Loucy (cell line): ENCODE data around the gene TAF1B.

Experiments used
- H2AFZ ChIP-seq: fragments of 200-600 bp; sonication (generic); 2 replicates; pipeline ENCODE4 v1.6.0; 2016; ENCODE audit warnings: antibody characterized with exemption, mild to moderate bottlenecking, low read length, moderate library complexity
- H3F3A ChIP-seq: fragments of 200-600 bp; 2 replicates; pipeline ENCODE4 v1.6.0; 2016; ENCODE audit warnings: antibody characterized with exemption, low read depth, mild to moderate bottlenecking
- H3K27me3 ChIP-seq: fragments of 200-600 bp; sonication (generic); 2 replicates; pipeline ENCODE4 v1.6.1; 2014; ENCODE audit warnings: low read length, mild to moderate bottlenecking; ENCODE audit not compliant: insufficient read depth, poor library complexity, severe bottlenecking
- H3K36me3 ChIP-seq: fragments of 200-600 bp; sonication (generic); 2 replicates; pipeline ENCODE4 v1.6.1; 2016; ENCODE audit warnings: low read length; ENCODE audit not compliant: insufficient read depth
- H3K4me1 ChIP-seq: fragments of 200-600 bp; sonication (generic); 2 replicates; pipeline ENCODE4 v1.5.1; 2014; ENCODE audit warnings: low read length, mild to moderate bottlenecking; ENCODE audit not compliant: insufficient read depth, poor library complexity, severe bottlenecking
- H3K4me2 ChIP-seq: fragments of 200-600 bp; sonication (generic); 2 replicates; pipeline ENCODE4 v1.6.0; 2014; ENCODE audit warnings: antibody characterized with exemption, low read length, low read depth, mild to moderate bottlenecking; ENCODE audit not compliant: poor library complexity, severe bottlenecking
- H3K4me3 ChIP-seq: fragments of 200-600 bp; sonication (generic); 2 replicates; pipeline ENCODE4 v1.5.1; 2014; ENCODE audit warnings: low read length, mild to moderate bottlenecking, mixed read lengths; ENCODE audit not compliant: poor library complexity, severe bottlenecking
- H3K79me2 ChIP-seq: fragments of 200-600 bp; sonication (generic); 2 replicates; pipeline ENCODE4 v1.6.1; 2014; ENCODE audit warnings: low read length; ENCODE audit not compliant: insufficient read depth
- H3K9ac ChIP-seq: fragments of 200-600 bp; sonication (generic); 2 replicates; pipeline ENCODE4 v1.6.0; 2014; ENCODE audit warnings: mild to moderate bottlenecking, low read depth, low read length, moderate library complexity; ENCODE audit not compliant: poor library complexity, severe bottlenecking
- H3K9me2 ChIP-seq: fragments of 200-600 bp; sonication (generic); replicated peaks from 2 replicates; pipeline ENCODE4 v1.6.1; 2016; ENCODE audit warnings: low read depth, low read length, mixed read lengths
- H3K9me3 ChIP-seq: fragments of 200-600 bp; sonication (generic); 2 replicates; pipeline ENCODE4 v1.6.1; 2014; ENCODE audit warnings: mild to moderate bottlenecking, antibody characterized with exemption, low read length, low read depth; ENCODE audit not compliant: insufficient read depth
- H4K20me1 ChIP-seq: fragments of 200-600 bp; sonication (generic); 2 replicates; pipeline ENCODE4 v1.6.0; 2014; ENCODE audit warnings: antibody characterized with exemption, low read length, mild to moderate bottlenecking; ENCODE audit not compliant: insufficient read depth, poor library complexity, severe bottlenecking
- EZH2phosphoT487 ChIP-seq: fragments of 200-600 bp; IDR thresholded peaks from 2 replicates; pipeline ENCODE4 v1.6.1; 2018; ENCODE audit warnings: antibody characterized with exemption, mild to moderate bottlenecking, moderate library complexity, borderline replicate concordance
- TF ChIP-seq, protein P1 (sequence below): fragments of 200-600 bp; sonication (generic); conservative IDR thresholded peaks from 2 replicates; pipeline ENCODE4 v1.5.1; 2014; ENCODE audit warnings: mild to moderate bottlenecking, antibody characterized with exemption, low read length

TAF1B gene

DNA sequence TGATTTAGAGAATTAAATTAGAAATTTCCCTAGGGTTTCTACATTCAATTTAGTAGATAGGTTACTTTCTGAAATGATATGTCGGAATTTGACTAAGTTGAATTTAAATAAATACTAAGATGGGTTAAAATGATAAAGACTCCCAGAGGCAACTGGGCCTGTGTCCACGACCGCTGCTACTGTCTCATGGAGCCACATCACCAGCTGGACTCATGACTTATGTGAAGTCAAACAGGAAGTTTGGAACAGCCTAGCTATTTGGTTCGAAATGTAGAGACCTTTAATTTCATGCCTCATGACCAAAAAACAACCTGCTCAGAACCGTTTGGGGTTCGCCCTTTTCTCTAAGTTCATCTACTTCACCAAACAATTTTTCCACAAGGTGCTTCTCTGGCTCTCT is 130.4 kb downstream of the TAF1B start:
- no peak for TF ChIP-seq EZH2phosphoT487
- TF ChIP-seq, protein P1, sequence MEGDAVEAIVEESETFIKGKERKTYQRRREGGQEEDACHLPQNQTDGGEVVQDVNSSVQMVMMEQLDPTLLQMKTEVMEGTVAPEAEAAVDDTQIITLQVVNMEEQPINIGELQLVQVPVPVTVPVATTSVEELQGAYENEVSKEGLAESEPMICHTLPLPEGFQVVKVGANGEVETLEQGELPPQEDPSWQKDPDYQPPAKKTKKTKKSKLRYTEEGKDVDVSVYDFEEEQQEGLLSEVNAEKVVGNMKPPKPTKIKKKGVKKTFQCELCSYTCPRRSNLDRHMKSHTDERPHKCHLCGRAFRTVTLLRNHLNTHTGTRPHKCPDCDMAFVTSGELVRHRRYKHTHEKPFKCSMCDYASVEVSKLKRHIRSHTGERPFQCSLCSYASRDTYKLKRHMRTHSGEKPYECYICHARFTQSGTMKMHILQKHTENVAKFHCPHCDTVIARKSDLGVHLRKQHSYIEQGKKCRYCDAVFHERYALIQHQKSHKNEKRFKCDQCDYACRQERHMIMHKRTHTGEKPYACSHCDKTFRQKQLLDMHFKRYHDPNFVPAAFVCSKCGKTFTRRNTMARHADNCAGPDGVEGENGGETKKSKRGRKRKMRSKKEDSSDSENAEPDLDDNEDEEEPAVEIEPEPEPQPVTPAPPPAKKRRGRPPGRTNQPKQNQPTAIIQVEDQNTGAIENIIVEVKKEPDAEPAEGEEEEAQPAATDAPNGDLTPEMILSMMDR = no peak
- Histone ChIP-seq H2AFZ (no peak overlapping the region), H4K20me1 (no peaks in the 10 kb centered on the region), H3K9me2 (no peaks in the 10 kb centered on the region), H3K79me2 (no peaks in the 10 kb centered on the region), H3K9me3 (no peaks in the 10 kb centered on the region), H3K36me3 (peaks cover 6% of the 10 kb centered on the region; the same call in 1 of the 2 replicates), H3F3A (no peaks in the 10 kb centered on the region), H3K27me3 (no peaks in the 10 kb centered on the region), H3K4me1 (peaks cover 9% of the 10 kb centered on the region), H3K4me2 (no peak overlapping the region), H3K9ac (no peak overlapping the region), H3K4me3 (no peak overlapping the region)

DNA sequence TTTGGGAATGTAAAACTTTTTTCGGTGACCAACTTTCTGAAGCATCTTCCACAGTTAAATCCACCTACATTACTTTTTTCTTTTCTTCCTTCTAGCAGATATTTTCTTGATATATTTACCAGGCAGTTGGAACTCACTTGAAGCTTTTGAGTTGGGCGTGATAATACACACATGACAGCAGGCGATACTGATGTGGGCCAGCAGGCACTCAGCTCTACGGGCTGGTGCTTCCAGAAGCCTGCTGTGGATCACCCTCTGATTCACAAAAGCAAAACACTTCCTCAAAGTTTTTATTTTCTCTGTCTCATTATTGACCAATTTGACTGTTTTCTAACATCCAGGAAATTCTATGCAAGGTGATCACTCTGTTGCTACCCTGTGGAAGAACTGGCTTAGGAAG is 131.1 kb downstream of the TAF1B start:
- Histone ChIP-seq H3F3A (no peaks in the 10 kb centered on the region), H3K9me2 (no peaks in the 10 kb centered on the region), H3K4me2 (no peak overlapping the region), H3K27me3 (no peaks in the 10 kb centered on the region), H3K9ac (no peak overlapping the region), H3K79me2 (no peaks in the 10 kb centered on the region), H3K36me3 (peaks cover 6% of the 10 kb centered on the region; the same call in 1 of the 2 replicates), H2AFZ (no peak overlapping the region), H4K20me1 (no peaks in the 10 kb centered on the region), H3K9me3 (no peaks in the 10 kb centered on the region), H3K4me1 (peaks cover 2% of the 10 kb centered on the region), H3K4me3 (no peak overlapping the region)
- TF ChIP-seq EZH2phosphoT487 = no peak
- TF ChIP-seq, protein P1 = no peak

DNA sequence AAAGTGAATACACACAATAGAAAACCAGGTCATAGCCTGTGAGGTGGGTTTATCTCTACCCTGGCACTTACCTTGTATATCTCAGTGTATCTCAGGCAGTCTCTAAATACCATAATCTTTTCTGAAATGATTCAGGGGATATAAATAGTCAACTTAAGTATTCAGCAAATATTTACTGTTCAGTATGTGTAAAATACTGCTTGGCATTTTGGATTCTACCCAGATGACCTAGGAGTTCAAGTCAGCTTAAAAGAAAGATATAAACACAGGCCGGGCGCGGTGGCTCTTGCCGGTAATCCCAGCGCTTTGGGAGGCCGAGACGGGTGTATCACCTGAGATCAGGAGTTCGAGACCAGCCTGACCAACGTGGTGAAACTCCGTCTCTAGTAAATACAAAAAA is 132.1 kb downstream of the TAF1B start:
- Histone ChIP-seq H3K36me3 (peaks cover 6% of the 10 kb centered on the region; the same call in 1 of the 2 replicates), H3K79me2 (no peaks in the 10 kb centered on the region), H3K4me2 (no peak overlapping the region), H3K4me1 (peaks cover 5% of the 10 kb centered on the region), H3F3A (no peaks in the 10 kb centered on the region), H3K4me3 (no peak overlapping the region), H3K9me3 (no peaks in the 10 kb centered on the region), H2AFZ (no peak overlapping the region), H3K9ac (no peak overlapping the region), H3K9me2 (no peaks in the 10 kb centered on the region), H4K20me1 (no peaks in the 10 kb centered on the region), H3K27me3 (no peaks in the 10 kb centered on the region)
- TF ChIP-seq, protein P1 = no peak
- TF ChIP-seq EZH2phosphoT487 = no peak
